ENCODE results near the gene PPP1R15A.
"Not testable (repeated sequence)": the region's sequence is repeated elsewhere in the genome, so short reads cannot be mapped to it uniquely, and the experiment has no call there.

The PPP1R15A gene

DNA sequence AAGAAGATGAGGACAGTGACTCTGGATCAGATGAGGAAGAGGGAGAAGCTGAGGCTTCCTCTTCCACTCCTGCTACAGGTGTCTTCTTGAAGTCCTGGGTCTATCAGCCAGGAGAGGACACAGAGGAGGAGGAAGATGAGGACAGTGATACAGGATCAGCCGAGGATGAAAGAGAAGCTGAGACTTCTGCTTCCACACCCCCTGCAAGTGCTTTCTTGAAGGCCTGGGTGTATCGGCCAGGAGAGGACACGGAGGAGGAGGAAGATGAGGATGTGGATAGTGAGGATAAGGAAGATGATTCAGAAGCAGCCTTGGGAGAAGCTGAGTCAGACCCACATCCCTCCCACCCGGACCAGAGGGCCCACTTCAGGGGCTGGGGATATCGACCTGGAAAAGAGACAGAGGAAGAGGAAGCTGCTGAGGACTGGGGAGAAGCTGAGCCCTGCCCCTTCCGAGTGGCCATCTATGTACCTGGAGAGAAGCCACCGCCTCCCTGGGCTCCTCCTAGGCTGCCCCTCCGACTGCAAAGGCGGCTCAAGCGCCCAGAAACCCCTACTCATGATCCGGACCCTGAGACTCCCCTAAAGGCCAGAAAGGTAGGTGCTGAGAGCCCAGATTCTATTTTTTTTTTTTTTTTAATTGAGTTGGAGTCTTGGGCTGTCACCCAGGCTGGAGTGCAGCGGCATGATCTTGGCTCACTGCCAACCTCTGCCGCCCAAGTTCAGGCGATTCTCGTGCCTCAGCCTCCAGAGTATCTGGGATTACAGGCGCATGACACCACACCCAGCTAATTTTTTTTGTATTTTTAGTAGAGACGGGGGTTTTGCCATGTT, 2.3 kb downstream of the PPP1R15A start (continued):
- TF ChIP-seq, protein P1, sequence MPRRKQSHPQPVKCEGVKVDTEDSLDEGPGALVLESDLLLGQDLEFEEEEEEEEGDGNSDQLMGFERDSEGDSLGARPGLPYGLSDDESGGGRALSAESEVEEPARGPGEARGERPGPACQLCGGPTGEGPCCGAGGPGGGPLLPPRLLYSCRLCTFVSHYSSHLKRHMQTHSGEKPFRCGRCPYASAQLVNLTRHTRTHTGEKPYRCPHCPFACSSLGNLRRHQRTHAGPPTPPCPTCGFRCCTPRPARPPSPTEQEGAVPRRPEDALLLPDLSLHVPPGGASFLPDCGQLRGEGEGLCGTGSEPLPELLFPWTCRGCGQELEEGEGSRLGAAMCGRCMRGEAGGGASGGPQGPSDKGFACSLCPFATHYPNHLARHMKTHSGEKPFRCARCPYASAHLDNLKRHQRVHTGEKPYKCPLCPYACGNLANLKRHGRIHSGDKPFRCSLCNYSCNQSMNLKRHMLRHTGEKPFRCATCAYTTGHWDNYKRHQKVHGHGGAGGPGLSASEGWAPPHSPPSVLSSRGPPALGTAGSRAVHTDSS (tag by site-specific recombination; IDR thresholded peaks at IDR 0.05), result peak; percentile 98
- TF ChIP-seq KLF1 (tag by site-specific recombination; IDR thresholded peaks at IDR 0.05) (no peak; the same call in 1 of the 2 replicates), SP2 (tag by site-specific recombination; IDR thresholded peaks at IDR 0.05) (peak; percentile 37; the same call in 1 of the 2 replicates)
- TF ChIP-seq, protein P2, sequence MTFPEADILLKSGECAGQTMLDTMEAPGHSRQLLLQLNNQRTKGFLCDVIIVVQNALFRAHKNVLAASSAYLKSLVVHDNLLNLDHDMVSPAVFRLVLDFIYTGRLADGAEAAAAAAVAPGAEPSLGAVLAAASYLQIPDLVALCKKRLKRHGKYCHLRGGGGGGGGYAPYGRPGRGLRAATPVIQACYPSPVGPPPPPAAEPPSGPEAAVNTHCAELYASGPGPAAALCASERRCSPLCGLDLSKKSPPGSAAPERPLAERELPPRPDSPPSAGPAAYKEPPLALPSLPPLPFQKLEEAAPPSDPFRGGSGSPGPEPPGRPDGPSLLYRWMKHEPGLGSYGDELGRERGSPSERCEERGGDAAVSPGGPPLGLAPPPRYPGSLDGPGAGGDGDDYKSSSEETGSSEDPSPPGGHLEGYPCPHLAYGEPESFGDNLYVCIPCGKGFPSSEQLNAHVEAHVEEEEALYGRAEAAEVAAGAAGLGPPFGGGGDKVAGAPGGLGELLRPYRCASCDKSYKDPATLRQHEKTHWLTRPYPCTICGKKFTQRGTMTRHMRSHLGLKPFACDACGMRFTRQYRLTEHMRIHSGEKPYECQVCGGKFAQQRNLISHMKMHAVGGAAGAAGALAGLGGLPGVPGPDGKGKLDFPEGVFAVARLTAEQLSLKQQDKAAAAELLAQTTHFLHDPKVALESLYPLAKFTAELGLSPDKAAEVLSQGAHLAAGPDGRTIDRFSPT (tag by site-specific recombination; IDR thresholded peaks at IDR 0.05), result peak; percentile 69; the same call in 1 of the 2 replicates

DNA sequence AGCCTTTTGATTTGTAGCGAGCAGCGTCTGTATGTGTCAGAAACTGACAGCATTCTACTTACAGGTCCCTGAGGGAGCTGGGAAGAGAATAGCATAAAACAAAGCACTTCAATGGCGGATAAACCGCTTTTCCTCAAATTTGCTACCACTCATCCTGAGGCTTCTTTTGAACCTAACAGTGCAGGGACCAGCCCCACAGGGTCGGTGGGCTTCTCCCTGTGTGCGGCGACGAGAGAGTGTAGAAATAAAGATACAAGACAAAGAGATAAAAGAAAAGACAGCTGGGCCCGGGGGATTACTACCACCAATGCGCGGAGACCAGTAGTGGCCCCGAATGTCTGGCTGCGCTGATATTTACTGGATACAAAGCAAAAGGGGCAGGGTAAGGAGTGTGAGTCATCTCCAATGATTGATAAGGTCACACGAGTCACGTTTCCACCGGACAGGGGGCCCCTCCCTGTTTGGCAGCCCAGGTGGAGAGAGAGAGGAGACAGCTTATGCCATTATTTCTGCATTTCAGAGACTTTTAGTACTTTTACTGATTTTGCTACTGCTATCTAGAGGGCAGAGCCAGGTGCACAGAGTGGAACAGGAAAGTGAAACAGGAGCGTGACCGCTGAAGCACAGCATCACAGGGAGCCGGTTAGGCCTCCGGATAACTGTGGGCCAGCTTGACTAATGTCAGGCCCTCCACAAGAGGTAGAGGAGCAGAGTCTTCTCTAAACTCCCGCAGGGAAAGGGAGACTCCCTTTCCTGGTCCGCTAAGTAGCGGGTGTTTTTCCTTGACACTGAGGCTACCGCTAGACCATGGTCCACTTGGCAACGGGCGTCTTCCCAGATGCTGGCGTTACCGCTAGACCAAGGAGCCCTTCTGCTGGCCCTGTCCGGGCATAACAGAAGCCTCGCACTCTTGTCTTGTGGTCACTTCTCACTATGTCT, 4.1 kb downstream of the PPP1R15A start:
- TF ChIP-seq, protein P3, sequence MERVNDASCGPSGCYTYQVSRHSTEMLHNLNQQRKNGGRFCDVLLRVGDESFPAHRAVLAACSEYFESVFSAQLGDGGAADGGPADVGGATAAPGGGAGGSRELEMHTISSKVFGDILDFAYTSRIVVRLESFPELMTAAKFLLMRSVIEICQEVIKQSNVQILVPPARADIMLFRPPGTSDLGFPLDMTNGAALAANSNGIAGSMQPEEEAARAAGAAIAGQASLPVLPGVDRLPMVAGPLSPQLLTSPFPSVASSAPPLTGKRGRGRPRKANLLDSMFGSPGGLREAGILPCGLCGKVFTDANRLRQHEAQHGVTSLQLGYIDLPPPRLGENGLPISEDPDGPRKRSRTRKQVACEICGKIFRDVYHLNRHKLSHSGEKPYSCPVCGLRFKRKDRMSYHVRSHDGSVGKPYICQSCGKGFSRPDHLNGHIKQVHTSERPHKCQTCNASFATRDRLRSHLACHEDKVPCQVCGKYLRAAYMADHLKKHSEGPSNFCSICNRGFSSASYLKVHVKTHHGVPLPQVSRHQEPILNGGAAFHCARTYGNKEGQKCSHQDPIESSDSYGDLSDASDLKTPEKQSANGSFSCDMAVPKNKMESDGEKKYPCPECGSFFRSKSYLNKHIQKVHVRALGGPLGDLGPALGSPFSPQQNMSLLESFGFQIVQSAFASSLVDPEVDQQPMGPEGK (tag by site-specific recombination; IDR thresholded peaks at IDR 0.05), result peak; percentile 26; the same call in 1 of the 2 replicates
- peak; percentile 42; the same call in 1 of the 2 replicates for TF ChIP-seq ZNF266 (tag by site-specific recombination; IDR thresholded peaks at IDR 0.05; ENCODE audit: low read depth)
- peak overlapping the region; percentile 92 for H3K27ac ChIP-seq (ENCODE audit: extremely low read depth, low read depth, low read length)
- H3K9me3 ChIP-seq (ENCODE audit: control insufficient read depth, insufficient read depth, low read depth, low read length), result not testable (repeated sequence)
- ChIA-PET CTCF (interaction anchor here (0.6 to 4.1 kb wide), 4 partner anchors 32 to 96 kb away, joined by 3 to 22 read pairs (median 5); no protein-coding TSS in a partner anchor), POLR2A (interaction anchor here (0.8 to 2.5 kb wide), 9 partner anchors 9 to 94 kb away, joined by 3 to 9 read pairs (median 4); partner anchors contain the start of genes BAX and DHDH)
- 0 out of 2 replicates have a peak overlapping the region, but pooled peaks have one; percentile 3 for H3K4me3 ChIP-seq (ENCODE audit: low read depth, low read length)
- H3K36me3 ChIP-seq (ENCODE audit: control insufficient read depth in 2 of 2, insufficient read depth in 1 of 2, low read length in 2 of 2), result peaks cover 0 to 29% of the 10 kb centered on the region in 2 experiments; a peak in 2 of 3 replicates
- peaks cover 24% of the 10 kb centered on the region for H3K4me1 ChIP-seq (ENCODE audit: control insufficient read depth, insufficient read depth, low read length)

DNA sequence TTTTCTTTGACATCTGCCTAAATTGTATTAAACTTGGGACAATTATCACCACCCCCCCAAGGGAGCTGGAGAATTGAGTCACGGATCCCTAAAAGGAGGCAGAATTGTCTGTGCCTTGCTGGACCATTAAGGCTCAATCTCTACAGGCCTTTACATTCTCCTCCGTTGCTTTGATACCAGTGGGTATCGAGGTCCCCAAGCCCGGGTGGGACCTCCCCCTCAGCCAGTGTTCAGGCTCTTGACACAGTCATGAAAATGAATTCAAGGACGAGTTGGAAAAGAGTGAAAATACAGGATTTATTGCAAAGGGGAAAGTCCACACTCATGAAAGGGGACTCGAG, 5.6 kb downstream of the PPP1R15A start:
- ChIA-PET POLR2A (interaction anchor here (0.5 kb wide), 1 partner anchor 31 kb away, joined by 3 read pairs; no protein-coding TSS in a partner anchor), CTCF (interaction anchor here (1.5 to 4.1 kb wide), 2 partner anchors 36 to 93 kb away, joined by 3 to 22 read pairs; no protein-coding TSS in a partner anchor)
- Histone ChIP-seq H3K4me1 (ENCODE audit: control insufficient read depth, insufficient read depth, low read length) (peaks cover 24% of the 10 kb centered on the region), H3K27ac (ENCODE audit: extremely low read depth, low read depth, low read length) (no peak overlapping the region), H3K4me3 (ENCODE audit: low read depth, low read length) (no peak overlapping the region), H3K36me3 (ENCODE audit: control insufficient read depth in 2 of 2, insufficient read depth in 1 of 2, low read length in 2 of 2) (peaks cover 0 to 29% of the 10 kb centered on the region in 2 experiments; a peak in 2 of 3 replicates), H3K9me3 (ENCODE audit: control insufficient read depth, insufficient read depth, low read depth, low read length) (no peaks in the 10 kb centered on the region)
- TF ChIP-seq, protein P4, sequence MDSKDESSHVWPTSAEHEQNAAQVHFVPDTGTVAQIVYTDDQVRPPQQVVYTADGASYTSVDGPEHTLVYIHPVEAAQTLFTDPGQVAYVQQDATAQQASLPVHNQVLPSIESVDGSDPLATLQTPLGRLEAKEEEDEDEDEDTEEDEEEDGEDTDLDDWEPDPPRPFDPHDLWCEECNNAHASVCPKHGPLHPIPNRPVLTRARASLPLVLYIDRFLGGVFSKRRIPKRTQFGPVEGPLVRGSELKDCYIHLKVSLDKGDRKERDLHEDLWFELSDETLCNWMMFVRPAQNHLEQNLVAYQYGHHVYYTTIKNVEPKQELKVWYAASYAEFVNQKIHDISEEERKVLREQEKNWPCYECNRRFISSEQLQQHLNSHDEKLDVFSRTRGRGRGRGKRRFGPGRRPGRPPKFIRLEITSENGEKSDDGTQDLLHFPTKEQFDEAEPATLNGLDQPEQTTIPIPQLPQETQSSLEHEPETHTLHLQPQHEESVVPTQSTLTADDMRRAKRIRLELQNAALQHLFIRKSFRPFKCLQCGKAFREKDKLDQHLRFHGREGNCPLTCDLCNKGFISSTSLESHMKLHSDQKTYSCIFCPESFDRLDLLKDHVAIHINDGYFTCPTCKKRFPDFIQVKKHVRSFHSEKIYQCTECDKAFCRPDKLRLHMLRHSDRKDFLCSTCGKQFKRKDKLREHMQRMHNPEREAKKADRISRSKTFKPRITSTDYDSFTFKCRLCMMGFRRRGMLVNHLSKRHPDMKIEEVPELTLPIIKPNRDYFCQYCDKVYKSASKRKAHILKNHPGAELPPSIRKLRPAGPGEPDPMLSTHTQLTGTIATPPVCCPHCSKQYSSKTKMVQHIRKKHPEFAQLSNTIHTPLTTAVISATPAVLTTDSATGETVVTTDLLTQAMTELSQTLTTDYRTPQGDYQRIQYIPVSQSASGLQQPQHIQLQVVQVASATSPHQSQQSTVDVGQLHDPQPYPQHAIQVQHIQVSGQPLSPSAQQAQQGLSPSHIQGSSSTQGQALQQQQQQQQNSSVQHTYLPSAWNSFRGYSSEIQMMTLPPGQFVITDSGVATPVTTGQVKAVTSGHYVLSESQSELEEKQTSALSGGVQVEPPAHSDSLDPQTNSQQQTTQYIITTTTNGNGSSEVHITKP (tag by site-specific recombination; IDR thresholded peaks at IDR 0.05), result no peak
- TF ChIP-seq ZNF335 (tag by site-specific recombination; conservative IDR thresholded peaks at IDR 0.05) (no peak), ZFP37 (tag by site-specific recombination; IDR thresholded peaks at IDR 0.05) (no peak), TRIM28 (IDR thresholded peaks at IDR 0.05; ENCODE audit: borderline replicate concordance, low read length) (no peak), ZNF792 (tag by site-specific recombination; IDR thresholded peaks at IDR 0.05) (no peak), SETDB1 (IDR thresholded peaks at IDR 0.05; ENCODE audit: insufficient read length, low read length) (no peak), SP7 (tag by site-specific recombination; IDR thresholded peaks at IDR 0.05) (no peak), ZNF571 (tag by site-specific recombination; IDR thresholded peaks at IDR 0.05) (no peak), ZNF184 (tag by site-specific recombination; IDR thresholded peaks at IDR 0.05) (no peak), ZNF514 (tag by site-specific recombination; IDR thresholded peaks at IDR 0.05) (no peak), SCRT2 (tag by site-specific recombination; IDR thresholded peaks at IDR 0.05) (no peak), ZNF670 (tag by site-specific recombination; IDR thresholded peaks at IDR 0.05; ENCODE audit: low read depth) (no peak), ZNF114 (tag by site-specific recombination; IDR thresholded peaks at IDR 0.05) (no peak), KLF9 (tag by site-specific recombination; IDR thresholded peaks at IDR 0.05; ENCODE audit: low read depth) (no peak), ZNF174 (tag by site-specific recombination; IDR thresholded peaks at IDR 0.05) (no peak)

Data from HEK293 (cell line).